ENCODE data around the gene C5orf24. TPM values are rescaled to one million over a fixed set of nuclear protein-coding genes. Genes with fewer than 3 reads are reported as not detected.
A peak's percentile ranks its signal among the peaks of the same experiment; 100 is the strongest.

C5orf24 gene
- total RNA-seq, 3 donors from 2014 or later (not counting 1 experiment from before 2014, with no cell fraction given) = 42.7 to 49.8 (median 44.7) TPM

GRCh38 chr5:134873494-134873893 is 27.7 kb downstream of the C5orf24 start:
- H3K27ac ChIP-seq (ENCODE audit: low read length) = peak overlapping the region; percentile 99
- intact Hi-C loops (cut with micrococcal nuclease) = no loop called here

GRCh38 chr5:134873987-134874830 is 28.4 kb downstream of the C5orf24 start, which contains the start of gene TXNDC15:
Gene TXNDC15 (plus strand): TSS chr5:134874371. CDS start chr5:134874428, 57 bp downstream.
- H3K4me1 ChIP-seq (ENCODE audit: control insufficient read depth, insufficient read depth, low read length) = peaks cover 33% of the 10 kb centered on the region
- H3K36me3 ChIP-seq (ENCODE audit: control insufficient read depth, insufficient read depth, low read length) = no peaks in the 10 kb centered on the region
- DNase-seq = peak; percentile 84 to 91
- ATAC-seq = peak; percentile 90 to 98 (median 93)
- H3K9me3 ChIP-seq (ENCODE audit: control insufficient read depth, insufficient read depth, low read length) = no peaks in the 10 kb centered on the region
- Mint-ChIP-seq H3K27me3 (ENCODE audit: low read depth in 2 of 2) (no peaks in the 10 kb centered on the region), H3K4me1 (peaks cover 23 to 38% of the 10 kb centered on the region in 2 donors), H3K36me3 (no peaks in the 10 kb centered on the region), H3K9me3 (no peaks in the 10 kb centered on the region), H3K27ac (peak within 1 kb of the TSS; percentile 91 to 98), H3K4me3 (peak within 1 kb of the TSS; percentile 93)
- H3K4me3 ChIP-seq (ENCODE audit: low read length) = peak within 1 kb of the TSS; percentile 66
- intact Hi-C loops (cut with micrococcal nuclease) = loop anchor here (1.0 kb wide), 4 partner anchors 29 to 136 kb away; partner anchors contain the start of genes C5orf24, CAMLG and DDX46
- TF ChIP-seq CTCF (IDR thresholded peaks at IDR 0.05) = no peak
- H3K27ac ChIP-seq (ENCODE audit: low read length) = peak within 1 kb of the TSS; percentile 99
- 3% methylated on average over 79 of the region's 79 CpGs for WGBS (ENCODE audit: insufficient coverage)
- H3K27me3 ChIP-seq (ENCODE audit: control insufficient read depth, insufficient read depth, low read length) = no peaks in the 10 kb centered on the region

More at GRCh38 chr5:134873494-134873893, 27.7 kb downstream of the C5orf24 start:
- peak overlapping the region; percentile 91 to 98 for H3K27ac Mint-ChIP-seq
- peaks cover 23 to 35% of the 10 kb centered on the region in 2 donors for H3K4me1 Mint-ChIP-seq
- DNase-seq = peak in 1 of 2 donors; percentile 66
- no peaks in the 10 kb centered on the region for H3K27me3 Mint-ChIP-seq (ENCODE audit: low read depth in 2 of 2)
- Histone ChIP-seq H3K36me3 (ENCODE audit: control insufficient read depth, insufficient read depth, low read length) (no peaks in the 10 kb centered on the region), H3K27me3 (ENCODE audit: control insufficient read depth, insufficient read depth, low read length) (no peaks in the 10 kb centered on the region), H3K4me3 (ENCODE audit: low read length) (peak overlapping the region; percentile 66), H3K4me1 (ENCODE audit: control insufficient read depth, insufficient read depth, low read length) (peaks cover 33% of the 10 kb centered on the region), H3K9me3 (ENCODE audit: control insufficient read depth, insufficient read depth, low read length) (no peaks in the 10 kb centered on the region)
- H3K9me3 Mint-ChIP-seq = no peaks in the 10 kb centered on the region
- no peak for ATAC-seq
- 83% methylated on average over 5 of the region's 6 CpGs for WGBS (ENCODE audit: insufficient coverage)
- H3K4me3 Mint-ChIP-seq = peak overlapping the region; percentile 93
- no peaks in the 10 kb centered on the region for H3K36me3 Mint-ChIP-seq
- TF ChIP-seq CTCF (IDR thresholded peaks at IDR 0.05) = no peak

- peaks cover 23 to 46% of the 10 kb centered on the region in 2 donors for H3K4me1 Mint-ChIP-seq
- Histone ChIP-seq H3K27ac (ENCODE audit: low read length) (peak overlapping the region; percentile 99), H3K4me3 (ENCODE audit: low read length) (peak overlapping the region; percentile 66), H3K36me3 (ENCODE audit: control insufficient read depth, insufficient read depth, low read length) (peaks cover under 1% of the 10 kb centered on the region), H3K4me1 (ENCODE audit: control insufficient read depth, insufficient read depth, low read length) (peaks cover 33% of the 10 kb centered on the region), H3K27me3 (ENCODE audit: control insufficient read depth, insufficient read depth, low read length) (no peaks in the 10 kb centered on the region), H3K9me3 (ENCODE audit: control insufficient read depth, insufficient read depth, low read length) (no peaks in the 10 kb centered on the region)
- ATAC-seq = peak; percentile 6 to 30 (median 12)
- no peaks in the 10 kb centered on the region for H3K36me3 Mint-ChIP-seq
- no peaks in the 10 kb centered on the region for H3K27me3 Mint-ChIP-seq (ENCODE audit: low read depth in 2 of 2)
- H3K9me3 Mint-ChIP-seq = no peaks in the 10 kb centered on the region
- H3K27ac Mint-ChIP-seq = peak overlapping the region; percentile 91 to 98
- TF ChIP-seq CTCF (IDR thresholded peaks at IDR 0.05) = no peak
- peak; percentile 16 to 61 for DNase-seq
- H3K4me3 Mint-ChIP-seq = peak overlapping the region; percentile 93
- intact Hi-C loops (cut with micrococcal nuclease) = loop anchor here (1.0 kb wide), 4 partner anchors 29 to 137 kb away; partner anchors contain the start of genes C5orf24, CAMLG and DDX46
- 19% methylated on average over 20 of the region's 20 CpGs for WGBS (ENCODE audit: insufficient coverage)
These were observed 29.3 kb downstream of the C5orf24 start for GRCh38 chr5:134874831-134875655.

Data from natural killer cell (primary cell).